ENCODE data around the gene TEPSIN. TPM values are rescaled to one million over a fixed set of nuclear protein-coding genes. Genes with fewer than 3 reads are reported as not detected.

The TEPSIN gene
- total RNA-seq, 4 donors from 2014 or later: 37.9 to 82.2 (median 64.9) TPM

- no peak for DNase-seq
- TF ChIP-seq, protein P1, sequence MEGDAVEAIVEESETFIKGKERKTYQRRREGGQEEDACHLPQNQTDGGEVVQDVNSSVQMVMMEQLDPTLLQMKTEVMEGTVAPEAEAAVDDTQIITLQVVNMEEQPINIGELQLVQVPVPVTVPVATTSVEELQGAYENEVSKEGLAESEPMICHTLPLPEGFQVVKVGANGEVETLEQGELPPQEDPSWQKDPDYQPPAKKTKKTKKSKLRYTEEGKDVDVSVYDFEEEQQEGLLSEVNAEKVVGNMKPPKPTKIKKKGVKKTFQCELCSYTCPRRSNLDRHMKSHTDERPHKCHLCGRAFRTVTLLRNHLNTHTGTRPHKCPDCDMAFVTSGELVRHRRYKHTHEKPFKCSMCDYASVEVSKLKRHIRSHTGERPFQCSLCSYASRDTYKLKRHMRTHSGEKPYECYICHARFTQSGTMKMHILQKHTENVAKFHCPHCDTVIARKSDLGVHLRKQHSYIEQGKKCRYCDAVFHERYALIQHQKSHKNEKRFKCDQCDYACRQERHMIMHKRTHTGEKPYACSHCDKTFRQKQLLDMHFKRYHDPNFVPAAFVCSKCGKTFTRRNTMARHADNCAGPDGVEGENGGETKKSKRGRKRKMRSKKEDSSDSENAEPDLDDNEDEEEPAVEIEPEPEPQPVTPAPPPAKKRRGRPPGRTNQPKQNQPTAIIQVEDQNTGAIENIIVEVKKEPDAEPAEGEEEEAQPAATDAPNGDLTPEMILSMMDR (IDR thresholded peaks at IDR 0.05): no peak
- no peak for TF ChIP-seq POLR2A (IDR thresholded peaks at IDR 0.05)
- Histone ChIP-seq H3K4me3 (replicated peaks in 1 of 3) (no peak overlapping the region), H3K4me1 (peaks cover 17 to 20% of the 10 kb centered on the region in 2 donors), H3K27me3 (no peaks in the 10 kb centered on the region), H3K9me3 (no peaks in the 10 kb centered on the region), H3K27ac (no peak overlapping the region), H3K36me3 (peaks cover 13 to 20% of the 10 kb centered on the region in 2 donors)
- 85 to 87% methylated on average over 14 to 15 of the region's 26 CpGs for WGBS, 2 donors
- intact Hi-C loops (cut with DNase I): loop anchor here (5.0 kb wide), 1 partner anchor 93 kb away; no protein-coding TSS in a partner anchor
Observed at GRCh38 chr17:81234940-81235821, 3.7 kb downstream of the TEPSIN start.

DNA sequence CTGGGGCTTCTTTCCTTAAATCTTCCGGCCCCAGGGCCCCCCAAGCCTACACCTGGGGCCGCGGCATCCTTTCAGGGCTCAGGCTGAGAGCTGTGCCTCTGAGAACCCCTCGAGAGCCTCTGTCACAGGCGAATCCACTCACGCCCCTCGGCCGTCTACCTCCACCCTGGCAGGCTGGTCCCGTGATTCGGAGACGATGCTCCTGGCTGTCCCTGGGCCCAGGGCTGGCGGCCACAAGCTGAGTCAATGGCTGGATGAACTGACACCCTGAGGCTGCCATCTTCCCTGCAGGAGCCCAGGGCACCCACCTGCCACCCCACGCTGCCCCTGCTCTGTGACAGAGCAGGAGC is 4.4 kb downstream of the TEPSIN start:
- DNase-seq: no peak
- no peak overlapping the region for H3K4me3 ChIP-seq (replicated peaks in 1 of 3)
- no peaks in the 10 kb centered on the region for H3K9me3 ChIP-seq
- peaks cover 13 to 27% of the 10 kb centered on the region in 2 donors for H3K36me3 ChIP-seq
- no peaks in the 10 kb centered on the region for H3K27me3 ChIP-seq
- TF ChIP-seq, protein P1 (IDR thresholded peaks at IDR 0.05): no peak
- TF ChIP-seq POLR2A (IDR thresholded peaks at IDR 0.05): no peak
- H3K27ac ChIP-seq: no peak overlapping the region
- intact Hi-C loops (cut with DNase I): no loop called here
- H3K4me1 ChIP-seq: peaks cover 10 to 14% of the 10 kb centered on the region in 2 donors
- 93 to 94% methylated on average over 12 to 13 of the region's 13 CpGs for WGBS, 2 donors

- Histone ChIP-seq H3K36me3 (peaks cover 13 to 30% of the 10 kb centered on the region in 2 donors), H3K27me3 (no peaks in the 10 kb centered on the region), H3K4me3 (replicated peaks in 1 of 3) (no peak overlapping the region), H3K27ac (no peak overlapping the region), H3K9me3 (no peaks in the 10 kb centered on the region), H3K4me1 (peaks cover 10 to 14% of the 10 kb centered on the region in 2 donors)
- 88% methylated on average over 20 to 21 of the region's 21 CpGs for WGBS, 2 donors
- no peak for DNase-seq
- no peak for TF ChIP-seq POLR2A (IDR thresholded peaks at IDR 0.05)
- TF ChIP-seq, protein P1 (IDR thresholded peaks at IDR 0.05): no peak
- intact Hi-C loops (cut with DNase I): no loop called here
Observed at GRCh38 chr17:81233811-81234505, 4.9 kb downstream of the TEPSIN start.

GRCh38 chr17:81233316-81233715 is 5.5 kb downstream of the TEPSIN start:
- no peak for TF ChIP-seq POLR2A (IDR thresholded peaks at IDR 0.05)
- TF ChIP-seq, protein P1 (IDR thresholded peaks at IDR 0.05): no peak
- Histone ChIP-seq H3K9me3 (no peaks in the 10 kb centered on the region), H3K27ac (no peak overlapping the region), H3K4me3 (replicated peaks in 1 of 3) (no peak overlapping the region), H3K27me3 (no peaks in the 10 kb centered on the region), H3K4me1 (peaks cover 10 to 11% of the 10 kb centered on the region in 2 donors), H3K36me3 (peaks cover 13 to 30% of the 10 kb centered on the region in 2 donors)
- no peak for DNase-seq
- 96 to 98% methylated on average over 6 to 11 of the region's 17 CpGs for WGBS, 2 donors
- intact Hi-C loops (cut with DNase I): no loop called here
